SK-N-SH (cell line): ENCODE measurements around the gene PFKFB3.

ENCODE experiments used
- POLR2AphosphoS5 ChIP-seq: IDR thresholded peaks from 2 replicates; pipeline ENCODE4 v1.6.1; 2012; ENCODE audit warnings: low read depth, low read length
- SMC3 ChIP-seq: IDR thresholded peaks from 2 replicates; pipeline ENCODE4 v1.6.1; 2012; ENCODE audit warnings: low read depth, low read length, improper control_type of control experiment
- TF ChIP-seq, protein P1 (sequence below): fragments of 200-600 bp; sonication (generic); IDR thresholded peaks from 2 replicates; pipeline ENCODE4 v1.6.1; 2017; ENCODE audit warnings: antibody characterized with exemption, mild to moderate bottlenecking, moderate library complexity
- TF ChIP-seq, protein P2 (sequence below): IDR thresholded peaks from 2 replicates; pipeline ENCODE4 v1.6.1; 2012; ENCODE audit warnings: mild to moderate bottlenecking, low read depth, low read length, moderate library complexity

DNA sequence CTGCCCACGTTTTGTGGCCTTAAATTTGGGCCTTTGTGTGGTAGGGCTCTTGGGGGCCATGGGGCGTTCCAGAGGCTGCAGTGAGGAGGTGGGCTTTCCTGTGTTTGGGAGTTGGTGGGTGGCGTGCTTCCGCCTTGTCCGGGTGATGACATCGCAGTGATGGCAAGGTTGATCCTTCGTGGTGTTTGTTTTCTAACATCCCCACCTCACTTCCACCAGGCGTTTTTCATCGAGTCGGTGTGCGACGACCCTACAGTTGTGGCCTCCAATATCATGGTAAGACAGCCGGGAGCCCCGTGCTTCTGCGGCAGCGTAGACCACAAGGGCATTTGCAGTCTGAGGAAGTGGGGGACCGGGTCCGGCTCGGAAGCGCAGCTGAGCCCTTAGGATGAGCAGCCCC is 14.2 kb downstream of the PFKFB3 start:
- no peak for TF ChIP-seq POLR2AphosphoS5
- TF ChIP-seq, protein P1, sequence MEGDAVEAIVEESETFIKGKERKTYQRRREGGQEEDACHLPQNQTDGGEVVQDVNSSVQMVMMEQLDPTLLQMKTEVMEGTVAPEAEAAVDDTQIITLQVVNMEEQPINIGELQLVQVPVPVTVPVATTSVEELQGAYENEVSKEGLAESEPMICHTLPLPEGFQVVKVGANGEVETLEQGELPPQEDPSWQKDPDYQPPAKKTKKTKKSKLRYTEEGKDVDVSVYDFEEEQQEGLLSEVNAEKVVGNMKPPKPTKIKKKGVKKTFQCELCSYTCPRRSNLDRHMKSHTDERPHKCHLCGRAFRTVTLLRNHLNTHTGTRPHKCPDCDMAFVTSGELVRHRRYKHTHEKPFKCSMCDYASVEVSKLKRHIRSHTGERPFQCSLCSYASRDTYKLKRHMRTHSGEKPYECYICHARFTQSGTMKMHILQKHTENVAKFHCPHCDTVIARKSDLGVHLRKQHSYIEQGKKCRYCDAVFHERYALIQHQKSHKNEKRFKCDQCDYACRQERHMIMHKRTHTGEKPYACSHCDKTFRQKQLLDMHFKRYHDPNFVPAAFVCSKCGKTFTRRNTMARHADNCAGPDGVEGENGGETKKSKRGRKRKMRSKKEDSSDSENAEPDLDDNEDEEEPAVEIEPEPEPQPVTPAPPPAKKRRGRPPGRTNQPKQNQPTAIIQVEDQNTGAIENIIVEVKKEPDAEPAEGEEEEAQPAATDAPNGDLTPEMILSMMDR = no peak
- TF ChIP-seq, protein P2, sequence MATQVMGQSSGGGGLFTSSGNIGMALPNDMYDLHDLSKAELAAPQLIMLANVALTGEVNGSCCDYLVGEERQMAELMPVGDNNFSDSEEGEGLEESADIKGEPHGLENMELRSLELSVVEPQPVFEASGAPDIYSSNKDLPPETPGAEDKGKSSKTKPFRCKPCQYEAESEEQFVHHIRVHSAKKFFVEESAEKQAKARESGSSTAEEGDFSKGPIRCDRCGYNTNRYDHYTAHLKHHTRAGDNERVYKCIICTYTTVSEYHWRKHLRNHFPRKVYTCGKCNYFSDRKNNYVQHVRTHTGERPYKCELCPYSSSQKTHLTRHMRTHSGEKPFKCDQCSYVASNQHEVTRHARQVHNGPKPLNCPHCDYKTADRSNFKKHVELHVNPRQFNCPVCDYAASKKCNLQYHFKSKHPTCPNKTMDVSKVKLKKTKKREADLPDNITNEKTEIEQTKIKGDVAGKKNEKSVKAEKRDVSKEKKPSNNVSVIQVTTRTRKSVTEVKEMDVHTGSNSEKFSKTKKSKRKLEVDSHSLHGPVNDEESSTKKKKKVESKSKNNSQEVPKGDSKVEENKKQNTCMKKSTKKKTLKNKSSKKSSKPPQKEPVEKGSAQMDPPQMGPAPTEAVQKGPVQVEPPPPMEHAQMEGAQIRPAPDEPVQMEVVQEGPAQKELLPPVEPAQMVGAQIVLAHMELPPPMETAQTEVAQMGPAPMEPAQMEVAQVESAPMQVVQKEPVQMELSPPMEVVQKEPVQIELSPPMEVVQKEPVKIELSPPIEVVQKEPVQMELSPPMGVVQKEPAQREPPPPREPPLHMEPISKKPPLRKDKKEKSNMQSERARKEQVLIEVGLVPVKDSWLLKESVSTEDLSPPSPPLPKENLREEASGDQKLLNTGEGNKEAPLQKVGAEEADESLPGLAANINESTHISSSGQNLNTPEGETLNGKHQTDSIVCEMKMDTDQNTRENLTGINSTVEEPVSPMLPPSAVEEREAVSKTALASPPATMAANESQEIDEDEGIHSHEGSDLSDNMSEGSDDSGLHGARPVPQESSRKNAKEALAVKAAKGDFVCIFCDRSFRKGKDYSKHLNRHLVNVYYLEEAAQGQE = no peak
- no peak for TF ChIP-seq SMC3
